ENCODE data around the gene AICDA.
"Not testable (repeated sequence)": the region's sequence is repeated elsewhere in the genome, so short reads cannot be mapped to it uniquely, and the experiment has no call there.

Gene AICDA

GRCh38 chr12:8613881-8614280 is 1.2 kb upstream of the AICDA start:
- in situ Hi-C loops (cut with MboI; ENCODE audit: low sequenced_read_pairs), result not testable (repeated sequence)

- in situ Hi-C loops (cut with MboI; ENCODE audit: low sequenced_read_pairs), result no loop called here
Observed at GRCh38 chr12:8609061-8609570, 3.5 kb downstream of the AICDA start.

GRCh38 chr12:8606890-8607289 is 5.8 kb downstream of the AICDA start:
- in situ Hi-C loops (cut with MboI; ENCODE audit: low sequenced_read_pairs), result no loop called here

- in situ Hi-C loops (cut with MboI; ENCODE audit: low sequenced_read_pairs), result no loop called here
Observed at GRCh38 chr12:8605057-8605456, 7.6 kb downstream of the AICDA start.

GRCh38 chr12:8603856-8604255 is 8.8 kb downstream of the AICDA start:
- in situ Hi-C loops (cut with MboI; ENCODE audit: low sequenced_read_pairs), result no loop called here

GRCh38 chr12:8603286-8603685 is 9.4 kb downstream of the AICDA start:
- in situ Hi-C loops (cut with MboI; ENCODE audit: low sequenced_read_pairs), result no loop called here

- in situ Hi-C loops (cut with MboI; ENCODE audit: low sequenced_read_pairs), result no loop called here
Observed at GRCh38 chr12:8596561-8596960, 16.1 kb downstream of the AICDA start.

- in situ Hi-C loops (cut with MboI; ENCODE audit: low sequenced_read_pairs), result no loop called here
Observed at GRCh38 chr12:8594072-8594471, 18.6 kb downstream of the AICDA start.

GRCh38 chr12:8593246-8593645 is 19.4 kb downstream of the AICDA start:
- in situ Hi-C loops (cut with MboI; ENCODE audit: low sequenced_read_pairs), result no loop called here

- in situ Hi-C loops (cut with MboI; ENCODE audit: low sequenced_read_pairs), result no loop called here
Observed at GRCh38 chr12:8590842-8591545, 21.7 kb downstream of the AICDA start.

- in situ Hi-C loops (cut with MboI; ENCODE audit: low sequenced_read_pairs), result no loop called here
Observed at GRCh38 chr12:8589679-8590078, 23.0 kb downstream of the AICDA start.

- in situ Hi-C loops (cut with MboI; ENCODE audit: low sequenced_read_pairs), result not testable (repeated sequence)
Observed at GRCh38 chr12:8584478-8584877, 28.2 kb downstream of the AICDA start.

GRCh38 chr12:8584004-8584403 is 28.7 kb downstream of the AICDA start:
- in situ Hi-C loops (cut with MboI; ENCODE audit: low sequenced_read_pairs), result no loop called here

GRCh38 chr12:8581098-8581784 is 31.4 kb downstream of the AICDA start:
- in situ Hi-C loops (cut with MboI; ENCODE audit: low sequenced_read_pairs), result no loop called here

GRCh38 chr12:8577879-8578278 is 34.8 kb downstream of the AICDA start:
- in situ Hi-C loops (cut with MboI; ENCODE audit: low sequenced_read_pairs), result no loop called here

- in situ Hi-C loops (cut with MboI; ENCODE audit: low sequenced_read_pairs), result no loop called here
Observed at GRCh38 chr12:8572507-8572906, 40.2 kb downstream of the AICDA start.

- in situ Hi-C loops (cut with MboI; ENCODE audit: low sequenced_read_pairs), result no loop called here
Observed at GRCh38 chr12:8566525-8566924, 46.1 kb downstream of the AICDA start.

- in situ Hi-C loops (cut with MboI; ENCODE audit: low sequenced_read_pairs), result not testable (repeated sequence)
Observed at GRCh38 chr12:8566052-8566451, 46.6 kb downstream of the AICDA start.

GRCh38 chr12:8564656-8565055 is 48.0 kb downstream of the AICDA start:
- in situ Hi-C loops (cut with MboI; ENCODE audit: low sequenced_read_pairs), result no loop called here

GRCh38 chr12:8563356-8563755 is 49.3 kb downstream of the AICDA start:
- in situ Hi-C loops (cut with MboI; ENCODE audit: low sequenced_read_pairs), result no loop called here

GRCh38 chr12:8562310-8562709 is 50.3 kb downstream of the AICDA start:
- in situ Hi-C loops (cut with MboI; ENCODE audit: low sequenced_read_pairs), result no loop called here

GRCh38 chr12:8561011-8561410 is 51.6 kb downstream of the AICDA start:
- in situ Hi-C loops (cut with MboI; ENCODE audit: low sequenced_read_pairs), result no loop called here
